Neural progenitor cell (in vitro differentiated cells): ENCODE measurements around the gene UBR7. TPM values are rescaled to one million over a fixed set of nuclear protein-coding genes. Genes with fewer than 3 reads are reported as not detected.

Source experiments
- DNase-seq: peaks from one replicate; pipeline ENCODE4 v3.0.0-alpha.2; 2016; ENCODE audit warnings: low spot score
- H2AFZ ChIP-seq: fragments of 200-600 bp; sonication (generic); replicated peaks from 2 replicates; pipeline ENCODE4 v1.6.1; 2016; ENCODE audit warnings: antibody characterized with exemption
- H3F3A ChIP-seq: fragments of 200-600 bp; sonication (generic); 2 replicates; pipeline ENCODE4 v1.6.1; 2016; ENCODE audit warnings: antibody characterized with exemption, low read depth
- H3K27ac ChIP-seq: fragments of 200-600 bp; sonication (generic); 2 replicates; pipeline ENCODE4 v1.5.1; 2016; ENCODE audit warnings: mild to moderate bottlenecking
- H3K27me3 ChIP-seq: fragments of 200-600 bp; sonication (generic); 2 replicates; pipeline ENCODE4 v1.6.1; 2016; ENCODE audit warnings: mild to moderate bottlenecking, moderate library complexity
- H3K36me3 ChIP-seq: fragments of 200-600 bp; sonication (generic); 2 replicates; pipeline ENCODE4 v1.5.1; 2016
- H3K4me1 ChIP-seq: fragments of 200-600 bp; sonication (generic); 2 replicates; pipeline ENCODE4 v1.6.1; 2016; ENCODE audit warnings: mixed run types
- H3K4me2 ChIP-seq: fragments of 200-600 bp; sonication (generic); 2 replicates; pipeline ENCODE4 v1.6.1; 2016
- H3K4me3 ChIP-seq: fragments of 200-600 bp; sonication (generic); 2 replicates; pipeline ENCODE4 v1.5.1; 2016
- H3K79me2 ChIP-seq: fragments of 200-600 bp; sonication (generic); 2 replicates; pipeline ENCODE4 v1.6.1; 2016; ENCODE audit warnings: low read depth
- H3K9ac ChIP-seq: fragments of 200-600 bp; sonication (generic); 2 replicates; pipeline ENCODE4 v1.6.1; 2016
- H3K9me3 ChIP-seq: fragments of 200-600 bp; sonication (generic); 2 replicates; pipeline ENCODE4 v1.5.1; 2016; ENCODE audit warnings: low read depth
- H4K20me1 ChIP-seq: fragments of 200-600 bp; sonication (generic); 2 replicates; pipeline ENCODE4 v1.6.1; 2016; ENCODE audit warnings: low read depth
- H3K27ac Mint-ChIP-seq: 3 replicates; pipeline ENCODE4 v1.8.0; 2021; ENCODE audit warnings: mixed read lengths
- H3K27me3 Mint-ChIP-seq: 2 replicates; pipeline ENCODE4 v1.8.0; 2022; ENCODE audit warnings: low read depth, mild to moderate bottlenecking, inconsistent platforms, moderate library complexity, mixed read lengths; ENCODE audit not compliant: insufficient read depth
- H3K36me3 Mint-ChIP-seq: 3 replicates; pipeline ENCODE4 v1.8.0; 2021; ENCODE audit warnings: mixed read lengths
- H3K4me1 Mint-ChIP-seq: 3 replicates; pipeline ENCODE4 v1.8.0; 2021; ENCODE audit warnings: mixed read lengths
- H3K4me3 Mint-ChIP-seq: 3 replicates; pipeline ENCODE4 v1.8.0; 2021; ENCODE audit warnings: mild to moderate bottlenecking, moderate library complexity, mixed read lengths
- H3K9me3 Mint-ChIP-seq: 3 replicates; pipeline ENCODE4 v1.8.0; 2020; ENCODE audit warnings: mixed read lengths
- EZH2 ChIP-seq: fragments of 200-600 bp; sonication (generic); IDR thresholded peaks from 2 replicates; pipeline ENCODE4 v1.6.1; 2017; ENCODE audit warnings: antibody characterized with exemption, mild to moderate bottlenecking, moderate library complexity
- EZH2phosphoT487 ChIP-seq: fragments of 200-600 bp; sonication (generic); IDR thresholded peaks from 2 replicates; pipeline ENCODE4 v1.6.1; 2017; ENCODE audit warnings: antibody characterized with exemption
- total RNA-seq: library from RNA; depleted of rRNA; stranded (reverse); fragments of >200 nt; gene quantifications from 2 replicates; pipeline ENCODE4 v1.2.3, GENCODE V29; 2015; ENCODE audit warnings: low replicate concordance
- TF ChIP-seq, protein P1 (sequence below): fragments of 200-600 bp; sonication (generic); IDR thresholded peaks from 2 replicates; pipeline ENCODE4 v1.5.1; 2017; ENCODE audit warnings: antibody characterized with exemption, mild to moderate bottlenecking

Gene UBR7
- total RNA-seq, 1 donor from 2014 or later, result 55.7 TPM

DNA sequence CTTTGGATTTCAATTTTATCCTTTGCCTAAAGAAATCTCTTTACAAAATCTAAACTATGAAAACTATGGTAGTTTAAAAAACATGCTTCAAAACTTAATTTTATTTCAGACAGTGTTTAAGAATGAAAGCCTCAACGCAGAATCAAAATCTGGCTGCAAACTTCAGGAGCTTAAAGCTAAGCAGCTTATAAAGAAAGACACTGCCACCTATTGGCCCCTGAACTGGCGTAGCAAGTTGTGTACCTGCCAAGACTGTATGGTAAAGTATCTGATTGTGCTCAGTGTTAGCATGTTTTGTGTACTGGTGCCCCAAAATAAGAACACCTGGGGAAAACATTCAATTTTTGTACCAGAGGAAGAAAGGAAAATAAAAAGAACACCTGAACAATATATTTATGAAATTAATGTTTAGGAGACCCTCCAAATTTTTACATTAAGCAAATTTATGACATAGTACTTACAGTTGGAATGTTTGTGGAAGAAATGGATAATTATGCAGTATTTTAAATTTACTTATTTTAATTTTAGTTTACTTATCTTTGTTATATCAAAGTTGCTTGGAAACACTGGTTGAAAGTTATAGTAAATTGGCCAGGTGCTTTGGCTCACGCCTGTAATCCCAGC, 12.2 kb downstream of the UBR7 start:
- Histone ChIP-seq H3K27me3 (no peaks in the 10 kb centered on the region), H3K27ac (no peak overlapping the region), H2AFZ (no peak overlapping the region), H3K4me1 (no peaks in the 10 kb centered on the region), H3K4me3 (no peak overlapping the region), H3K4me2 (no peak overlapping the region), H3K9me3 (no peaks in the 10 kb centered on the region), H4K20me1 (no peaks in the 10 kb centered on the region), H3F3A (no peaks in the 10 kb centered on the region), H3K9ac (no peak overlapping the region), H3K36me3 (peaks cover 30% of the 10 kb centered on the region), H3K79me2 (no peaks in the 10 kb centered on the region)
- Mint-ChIP-seq H3K4me1 (no peaks in the 10 kb centered on the region), H3K36me3 (peaks cover 32% of the 10 kb centered on the region), H3K4me3 (no peak overlapping the region), H3K27ac (no peak overlapping the region), H3K9me3 (no peaks in the 10 kb centered on the region), H3K27me3 (no peaks in the 10 kb centered on the region)
- TF ChIP-seq EZH2, result no peak
- TF ChIP-seq, protein P1, sequence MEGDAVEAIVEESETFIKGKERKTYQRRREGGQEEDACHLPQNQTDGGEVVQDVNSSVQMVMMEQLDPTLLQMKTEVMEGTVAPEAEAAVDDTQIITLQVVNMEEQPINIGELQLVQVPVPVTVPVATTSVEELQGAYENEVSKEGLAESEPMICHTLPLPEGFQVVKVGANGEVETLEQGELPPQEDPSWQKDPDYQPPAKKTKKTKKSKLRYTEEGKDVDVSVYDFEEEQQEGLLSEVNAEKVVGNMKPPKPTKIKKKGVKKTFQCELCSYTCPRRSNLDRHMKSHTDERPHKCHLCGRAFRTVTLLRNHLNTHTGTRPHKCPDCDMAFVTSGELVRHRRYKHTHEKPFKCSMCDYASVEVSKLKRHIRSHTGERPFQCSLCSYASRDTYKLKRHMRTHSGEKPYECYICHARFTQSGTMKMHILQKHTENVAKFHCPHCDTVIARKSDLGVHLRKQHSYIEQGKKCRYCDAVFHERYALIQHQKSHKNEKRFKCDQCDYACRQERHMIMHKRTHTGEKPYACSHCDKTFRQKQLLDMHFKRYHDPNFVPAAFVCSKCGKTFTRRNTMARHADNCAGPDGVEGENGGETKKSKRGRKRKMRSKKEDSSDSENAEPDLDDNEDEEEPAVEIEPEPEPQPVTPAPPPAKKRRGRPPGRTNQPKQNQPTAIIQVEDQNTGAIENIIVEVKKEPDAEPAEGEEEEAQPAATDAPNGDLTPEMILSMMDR, result peak; percentile 71
- no peak for TF ChIP-seq EZH2phosphoT487
- DNase-seq, result peak; percentile 76

GRCh38 chr14:93220509-93220908, 13.5 kb downstream of the UBR7 start:
- Mint-ChIP-seq H3K27me3 (no peaks in the 10 kb centered on the region), H3K4me1 (no peaks in the 10 kb centered on the region), H3K36me3 (peaks cover 34% of the 10 kb centered on the region), H3K9me3 (no peaks in the 10 kb centered on the region), H3K27ac (no peak overlapping the region), H3K4me3 (no peak overlapping the region)
- TF ChIP-seq EZH2phosphoT487 (no peak), EZH2 (no peak)
- TF ChIP-seq, protein P1, result no peak
- Histone ChIP-seq H3K9ac (no peak overlapping the region), H3K79me2 (no peaks in the 10 kb centered on the region), H2AFZ (no peak overlapping the region), H3K36me3 (peaks cover 23% of the 10 kb centered on the region), H3K27me3 (no peaks in the 10 kb centered on the region), H3K4me1 (no peaks in the 10 kb centered on the region), H3K4me2 (no peak overlapping the region), H3F3A (no peaks in the 10 kb centered on the region), H3K9me3 (no peaks in the 10 kb centered on the region), H4K20me1 (no peaks in the 10 kb centered on the region), H3K4me3 (no peak overlapping the region), H3K27ac (no peak overlapping the region)
- DNase-seq, result no peak

GRCh38 chr14:93223565-93223964, 16.5 kb downstream of the UBR7 start:
- TF ChIP-seq EZH2 (no peak), EZH2phosphoT487 (no peak)
- TF ChIP-seq, protein P1, result no peak
- no peaks in the 10 kb centered on the region for H3K79me2 ChIP-seq
- H3K4me2 ChIP-seq, result no peak overlapping the region
- no peaks in the 10 kb centered on the region for H4K20me1 ChIP-seq
- peaks cover 18% of the 10 kb centered on the region for H3K36me3 ChIP-seq
- H3K9me3 ChIP-seq, result no peaks in the 10 kb centered on the region
- Mint-ChIP-seq H3K27ac (no peak overlapping the region), H3K4me3 (no peak overlapping the region), H3K27me3 (no peaks in the 10 kb centered on the region), H3K9me3 (no peaks in the 10 kb centered on the region), H3K36me3 (peaks cover 37% of the 10 kb centered on the region), H3K4me1 (no peaks in the 10 kb centered on the region)
- H3K4me1 ChIP-seq, result no peaks in the 10 kb centered on the region
- no peaks in the 10 kb centered on the region for H3F3A ChIP-seq
- H3K4me3 ChIP-seq, result no peak overlapping the region
- no peak overlapping the region for H2AFZ ChIP-seq
- no peak overlapping the region for H3K9ac ChIP-seq
- no peaks in the 10 kb centered on the region for H3K27me3 ChIP-seq
- no peak for DNase-seq
- no peak overlapping the region for H3K27ac ChIP-seq
